Measurements from ENCODE around the gene SMG7. TPM values are rescaled to one million over a fixed set of nuclear protein-coding genes. Genes with fewer than 3 reads are reported as not detected.

Gene SMG7
- total and polyA plus RNA-seq, 10 of the 15 experiments (the other 5 are each of a cell fraction or from before 2014, with no cell fraction given), result 9.5 to 65.4 (median 42.7) TPM

DNA sequence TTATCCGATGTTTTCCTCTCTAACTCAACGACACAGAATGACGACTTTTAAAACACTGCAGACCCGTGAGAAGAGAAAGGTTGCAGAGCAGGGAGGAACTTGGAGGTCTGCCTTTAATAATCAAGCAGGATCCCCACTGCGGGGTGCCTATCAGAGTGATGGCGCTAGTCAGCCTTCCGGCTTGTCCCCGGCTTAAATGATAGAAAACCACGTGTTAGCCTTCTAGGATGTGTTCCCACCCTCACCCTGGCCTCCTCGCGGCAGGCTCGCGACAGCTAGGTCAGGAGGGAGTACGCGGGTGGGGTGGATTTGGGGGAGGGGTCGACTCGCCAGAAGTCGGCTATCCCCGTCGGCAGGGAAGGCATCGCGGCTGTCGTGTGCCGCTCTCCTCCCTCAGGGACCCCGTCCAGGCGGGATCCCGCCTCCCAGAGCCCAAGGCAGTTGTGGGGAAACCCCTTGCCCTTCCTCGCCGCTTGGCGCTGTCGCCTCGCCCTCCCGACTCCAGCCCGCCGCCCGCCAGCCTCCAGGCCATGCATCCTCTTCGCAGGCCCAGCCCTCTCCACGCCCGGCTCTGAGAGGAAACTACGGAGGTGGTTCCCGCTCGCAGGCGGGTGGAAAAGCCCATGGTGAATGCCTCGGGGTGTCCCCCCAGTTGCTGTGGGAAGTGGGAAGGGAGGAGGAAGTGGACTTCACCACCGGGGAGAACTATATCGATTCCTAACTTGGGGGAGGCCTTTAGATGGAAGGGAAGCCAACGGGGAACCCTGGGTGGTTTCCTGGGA is 1.1 kb upstream of the SMG7 start (continued):
- TF ChIP-seq, protein P1, sequence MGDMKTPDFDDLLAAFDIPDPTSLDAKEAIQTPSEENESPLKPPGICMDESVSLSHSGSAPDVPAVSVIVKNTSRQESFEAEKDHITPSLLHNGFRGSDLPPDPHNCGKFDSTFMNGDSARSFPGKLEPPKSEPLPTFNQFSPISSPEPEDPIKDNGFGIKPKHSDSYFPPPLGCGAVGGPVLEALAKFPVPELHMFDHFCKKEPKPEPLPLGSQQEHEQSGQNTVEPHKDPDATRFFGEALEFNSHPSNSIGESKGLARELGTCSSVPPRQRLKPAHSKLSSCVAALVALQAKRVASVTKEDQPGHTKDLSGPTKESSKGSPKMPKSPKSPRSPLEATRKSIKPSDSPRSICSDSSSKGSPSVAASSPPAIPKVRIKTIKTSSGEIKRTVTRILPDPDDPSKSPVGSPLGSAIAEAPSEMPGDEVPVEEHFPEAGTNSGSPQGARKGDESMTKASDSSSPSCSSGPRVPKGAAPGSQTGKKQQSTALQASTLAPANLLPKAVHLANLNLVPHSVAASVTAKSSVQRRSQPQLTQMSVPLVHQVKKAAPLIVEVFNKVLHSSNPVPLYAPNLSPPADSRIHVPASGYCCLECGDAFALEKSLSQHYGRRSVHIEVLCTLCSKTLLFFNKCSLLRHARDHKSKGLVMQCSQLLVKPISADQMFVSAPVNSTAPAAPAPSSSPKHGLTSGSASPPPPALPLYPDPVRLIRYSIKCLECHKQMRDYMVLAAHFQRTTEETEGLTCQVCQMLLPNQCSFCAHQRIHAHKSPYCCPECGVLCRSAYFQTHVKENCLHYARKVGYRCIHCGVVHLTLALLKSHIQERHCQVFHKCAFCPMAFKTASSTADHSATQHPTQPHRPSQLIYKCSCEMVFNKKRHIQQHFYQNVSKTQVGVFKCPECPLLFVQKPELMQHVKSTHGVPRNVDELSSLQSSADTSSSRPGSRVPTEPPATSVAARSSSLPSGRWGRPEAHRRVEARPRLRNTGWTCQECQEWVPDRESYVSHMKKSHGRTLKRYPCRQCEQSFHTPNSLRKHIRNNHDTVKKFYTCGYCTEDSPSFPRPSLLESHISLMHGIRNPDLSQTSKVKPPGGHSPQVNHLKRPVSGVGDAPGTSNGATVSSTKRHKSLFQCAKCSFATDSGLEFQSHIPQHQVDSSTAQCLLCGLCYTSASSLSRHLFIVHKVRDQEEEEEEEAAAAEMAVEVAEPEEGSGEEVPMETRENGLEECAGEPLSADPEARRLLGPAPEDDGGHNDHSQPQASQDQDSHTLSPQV (IDR thresholded peaks at IDR 0.05), result no peak
- TF ChIP-seq PAX5 (IDR thresholded peaks at IDR 0.05; ENCODE audit: borderline replicate concordance, low read depth, low read length) (no peak), ZNF207 (IDR thresholded peaks at IDR 0.05; ENCODE audit: borderline replicate concordance) (no peak), KLF5 (IDR thresholded peaks at IDR 0.05; ENCODE audit: partially characterized antibody) (no peak), ZNF274 (IDR thresholded peaks at IDR 0.05; ENCODE audit: insufficient read depth, insufficient read length) (no peak), TBL1XR1 (IDR thresholded peaks at IDR 0.05; ENCODE audit: low read depth, low read length) (no peak), SMAD1 (IDR thresholded peaks at IDR 0.05; ENCODE audit: low read depth, partially characterized antibody) (no peak), TARDBP (IDR thresholded peaks at IDR 0.05; ENCODE audit: borderline replicate concordance) (no peak)
- TF ChIP-seq, protein P2, sequence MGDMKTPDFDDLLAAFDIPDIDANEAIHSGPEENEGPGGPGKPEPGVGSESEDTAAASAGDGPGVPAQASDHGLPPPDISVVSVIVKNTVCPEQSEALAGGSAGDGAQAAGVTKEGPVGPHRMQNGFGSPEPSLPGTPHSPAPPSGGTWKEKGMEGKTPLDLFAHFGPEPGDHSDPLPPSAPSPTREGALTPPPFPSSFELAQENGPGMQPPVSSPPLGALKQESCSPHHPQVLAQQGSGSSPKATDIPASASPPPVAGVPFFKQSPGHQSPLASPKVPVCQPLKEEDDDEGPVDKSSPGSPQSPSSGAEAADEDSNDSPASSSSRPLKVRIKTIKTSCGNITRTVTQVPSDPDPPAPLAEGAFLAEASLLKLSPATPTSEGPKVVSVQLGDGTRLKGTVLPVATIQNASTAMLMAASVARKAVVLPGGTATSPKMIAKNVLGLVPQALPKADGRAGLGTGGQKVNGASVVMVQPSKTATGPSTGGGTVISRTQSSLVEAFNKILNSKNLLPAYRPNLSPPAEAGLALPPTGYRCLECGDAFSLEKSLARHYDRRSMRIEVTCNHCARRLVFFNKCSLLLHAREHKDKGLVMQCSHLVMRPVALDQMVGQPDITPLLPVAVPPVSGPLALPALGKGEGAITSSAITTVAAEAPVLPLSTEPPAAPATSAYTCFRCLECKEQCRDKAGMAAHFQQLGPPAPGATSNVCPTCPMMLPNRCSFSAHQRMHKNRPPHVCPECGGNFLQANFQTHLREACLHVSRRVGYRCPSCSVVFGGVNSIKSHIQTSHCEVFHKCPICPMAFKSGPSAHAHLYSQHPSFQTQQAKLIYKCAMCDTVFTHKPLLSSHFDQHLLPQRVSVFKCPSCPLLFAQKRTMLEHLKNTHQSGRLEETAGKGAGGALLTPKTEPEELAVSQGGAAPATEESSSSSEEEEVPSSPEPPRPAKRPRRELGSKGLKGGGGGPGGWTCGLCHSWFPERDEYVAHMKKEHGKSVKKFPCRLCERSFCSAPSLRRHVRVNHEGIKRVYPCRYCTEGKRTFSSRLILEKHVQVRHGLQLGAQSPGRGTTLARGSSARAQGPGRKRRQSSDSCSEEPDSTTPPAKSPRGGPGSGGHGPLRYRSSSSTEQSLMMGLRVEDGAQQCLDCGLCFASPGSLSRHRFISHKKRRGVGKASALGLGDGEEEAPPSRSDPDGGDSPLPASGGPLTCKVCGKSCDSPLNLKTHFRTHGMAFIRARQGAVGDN (IDR thresholded peaks at IDR 0.05), result peak; percentile 56
- TF ChIP-seq, protein P3, sequence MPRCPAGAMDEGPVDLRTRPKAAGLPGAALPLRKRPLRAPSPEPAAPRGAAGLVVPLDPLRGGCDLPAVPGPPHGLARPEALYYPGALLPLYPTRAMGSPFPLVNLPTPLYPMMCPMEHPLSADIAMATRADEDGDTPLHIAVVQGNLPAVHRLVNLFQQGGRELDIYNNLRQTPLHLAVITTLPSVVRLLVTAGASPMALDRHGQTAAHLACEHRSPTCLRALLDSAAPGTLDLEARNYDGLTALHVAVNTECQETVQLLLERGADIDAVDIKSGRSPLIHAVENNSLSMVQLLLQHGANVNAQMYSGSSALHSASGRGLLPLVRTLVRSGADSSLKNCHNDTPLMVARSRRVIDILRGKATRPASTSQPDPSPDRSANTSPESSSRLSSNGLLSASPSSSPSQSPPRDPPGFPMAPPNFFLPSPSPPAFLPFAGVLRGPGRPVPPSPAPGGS (IDR thresholded peaks at IDR 0.05; ENCODE audit: borderline replicate concordance, insufficient read depth, low read depth, low read length, poor library complexity, severe bottlenecking), result no peak
- TF ChIP-seq, protein P4, sequence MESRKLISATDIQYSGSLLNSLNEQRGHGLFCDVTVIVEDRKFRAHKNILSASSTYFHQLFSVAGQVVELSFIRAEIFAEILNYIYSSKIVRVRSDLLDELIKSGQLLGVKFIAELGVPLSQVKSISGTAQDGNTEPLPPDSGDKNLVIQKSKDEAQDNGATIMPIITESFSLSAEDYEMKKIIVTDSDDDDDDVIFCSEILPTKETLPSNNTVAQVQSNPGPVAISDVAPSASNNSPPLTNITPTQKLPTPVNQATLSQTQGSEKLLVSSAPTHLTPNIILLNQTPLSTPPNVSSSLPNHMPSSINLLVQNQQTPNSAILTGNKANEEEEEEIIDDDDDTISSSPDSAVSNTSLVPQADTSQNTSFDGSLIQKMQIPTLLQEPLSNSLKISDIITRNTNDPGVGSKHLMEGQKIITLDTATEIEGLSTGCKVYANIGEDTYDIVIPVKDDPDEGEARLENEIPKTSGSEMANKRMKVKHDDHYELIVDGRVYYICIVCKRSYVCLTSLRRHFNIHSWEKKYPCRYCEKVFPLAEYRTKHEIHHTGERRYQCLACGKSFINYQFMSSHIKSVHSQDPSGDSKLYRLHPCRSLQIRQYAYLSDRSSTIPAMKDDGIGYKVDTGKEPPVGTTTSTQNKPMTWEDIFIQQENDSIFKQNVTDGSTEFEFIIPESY (IDR thresholded peaks at IDR 0.05), result no peak

Data from GM12878 (cell line).